ENCODE measurements around the gene CPA1. TPM values are rescaled to one million over a fixed set of nuclear protein-coding genes. Genes with fewer than 3 reads are reported as not detected.
A peak's percentile ranks its signal among the peaks of the same experiment; 100 is the strongest.

CPA1 gene
- total and polyA plus RNA-seq, 9 of the 15 experiments (the other 6 are each of a cell fraction or from before 2014, with no cell fraction given): 6.5 TPM; not detected in 8

DNA sequence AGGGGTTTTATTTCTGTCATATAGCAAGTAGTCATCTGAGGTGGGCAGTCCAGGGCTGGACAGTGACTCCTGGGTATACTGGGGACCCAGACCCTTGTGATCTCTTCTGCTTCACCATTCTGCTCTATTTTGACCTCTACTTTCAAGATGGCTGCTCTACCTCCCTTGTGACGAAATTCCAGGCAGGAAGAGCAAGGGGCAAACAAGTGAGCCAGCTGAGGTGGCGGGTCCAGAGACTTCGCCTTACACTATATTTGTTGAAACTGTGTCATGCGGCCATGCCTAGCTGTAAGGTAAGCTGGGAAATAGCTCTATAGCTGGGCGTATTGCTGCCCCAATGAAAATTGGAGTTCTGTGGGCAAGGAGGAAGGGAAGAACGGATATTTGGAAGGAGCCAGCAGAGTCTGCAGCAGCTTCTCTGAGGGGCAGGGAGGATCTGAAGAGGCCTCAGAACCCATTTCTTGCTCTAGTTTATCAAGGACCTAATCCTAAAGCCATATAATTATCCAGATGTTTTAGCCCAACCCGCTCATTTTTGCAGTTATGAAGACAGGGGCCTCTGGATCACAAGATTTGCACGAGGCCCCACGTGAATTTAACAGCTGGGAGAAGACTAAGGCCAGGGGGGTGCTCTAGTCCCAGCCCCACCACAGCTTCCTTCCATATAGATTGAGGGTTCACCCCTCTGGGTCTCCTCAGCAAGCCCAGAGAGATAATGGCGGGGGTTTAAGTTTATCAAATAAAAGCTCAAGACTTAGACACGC is 7.7 kb upstream of the CPA1 start:
- no peak overlapping the region for H3K27ac ChIP-seq (ENCODE audit: extremely low read depth, low read depth, low read length)
- TF ChIP-seq, protein P1, sequence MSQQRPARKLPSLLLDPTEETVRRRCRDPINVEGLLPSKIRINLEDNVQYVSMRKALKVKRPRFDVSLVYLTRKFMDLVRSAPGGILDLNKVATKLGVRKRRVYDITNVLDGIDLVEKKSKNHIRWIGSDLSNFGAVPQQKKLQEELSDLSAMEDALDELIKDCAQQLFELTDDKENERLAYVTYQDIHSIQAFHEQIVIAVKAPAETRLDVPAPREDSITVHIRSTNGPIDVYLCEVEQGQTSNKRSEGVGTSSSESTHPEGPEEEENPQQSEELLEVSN (IDR thresholded peaks at IDR 0.05; ENCODE audit: borderline replicate concordance in 1 of 2, extremely low read depth in 1 of 2, insufficient read depth in 1 of 2, insufficient read length in 1 of 2, low read depth in 1 of 2, low read length in 1 of 2, poor library complexity in 1 of 2, severe bottlenecking in 1 of 2): peak in 1 of 2 experiments; percentile 36
- TF ChIP-seq, protein P2, sequence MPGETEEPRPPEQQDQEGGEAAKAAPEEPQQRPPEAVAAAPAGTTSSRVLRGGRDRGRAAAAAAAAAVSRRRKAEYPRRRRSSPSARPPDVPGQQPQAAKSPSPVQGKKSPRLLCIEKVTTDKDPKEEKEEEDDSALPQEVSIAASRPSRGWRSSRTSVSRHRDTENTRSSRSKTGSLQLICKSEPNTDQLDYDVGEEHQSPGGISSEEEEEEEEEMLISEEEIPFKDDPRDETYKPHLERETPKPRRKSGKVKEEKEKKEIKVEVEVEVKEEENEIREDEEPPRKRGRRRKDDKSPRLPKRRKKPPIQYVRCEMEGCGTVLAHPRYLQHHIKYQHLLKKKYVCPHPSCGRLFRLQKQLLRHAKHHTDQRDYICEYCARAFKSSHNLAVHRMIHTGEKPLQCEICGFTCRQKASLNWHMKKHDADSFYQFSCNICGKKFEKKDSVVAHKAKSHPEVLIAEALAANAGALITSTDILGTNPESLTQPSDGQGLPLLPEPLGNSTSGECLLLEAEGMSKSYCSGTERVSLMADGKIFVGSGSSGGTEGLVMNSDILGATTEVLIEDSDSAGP (CRISPR knock-in tag; IDR thresholded peaks at IDR 0.05): no peak
- TF ChIP-seq HCFC1 (IDR thresholded peaks at IDR 0.05; ENCODE audit: low read depth, low read length) (no peak), SAFB (IDR thresholded peaks at IDR 0.05; ENCODE audit: borderline replicate concordance, low read depth, low read length) (no peak)
- TF ChIP-seq, protein P3, sequence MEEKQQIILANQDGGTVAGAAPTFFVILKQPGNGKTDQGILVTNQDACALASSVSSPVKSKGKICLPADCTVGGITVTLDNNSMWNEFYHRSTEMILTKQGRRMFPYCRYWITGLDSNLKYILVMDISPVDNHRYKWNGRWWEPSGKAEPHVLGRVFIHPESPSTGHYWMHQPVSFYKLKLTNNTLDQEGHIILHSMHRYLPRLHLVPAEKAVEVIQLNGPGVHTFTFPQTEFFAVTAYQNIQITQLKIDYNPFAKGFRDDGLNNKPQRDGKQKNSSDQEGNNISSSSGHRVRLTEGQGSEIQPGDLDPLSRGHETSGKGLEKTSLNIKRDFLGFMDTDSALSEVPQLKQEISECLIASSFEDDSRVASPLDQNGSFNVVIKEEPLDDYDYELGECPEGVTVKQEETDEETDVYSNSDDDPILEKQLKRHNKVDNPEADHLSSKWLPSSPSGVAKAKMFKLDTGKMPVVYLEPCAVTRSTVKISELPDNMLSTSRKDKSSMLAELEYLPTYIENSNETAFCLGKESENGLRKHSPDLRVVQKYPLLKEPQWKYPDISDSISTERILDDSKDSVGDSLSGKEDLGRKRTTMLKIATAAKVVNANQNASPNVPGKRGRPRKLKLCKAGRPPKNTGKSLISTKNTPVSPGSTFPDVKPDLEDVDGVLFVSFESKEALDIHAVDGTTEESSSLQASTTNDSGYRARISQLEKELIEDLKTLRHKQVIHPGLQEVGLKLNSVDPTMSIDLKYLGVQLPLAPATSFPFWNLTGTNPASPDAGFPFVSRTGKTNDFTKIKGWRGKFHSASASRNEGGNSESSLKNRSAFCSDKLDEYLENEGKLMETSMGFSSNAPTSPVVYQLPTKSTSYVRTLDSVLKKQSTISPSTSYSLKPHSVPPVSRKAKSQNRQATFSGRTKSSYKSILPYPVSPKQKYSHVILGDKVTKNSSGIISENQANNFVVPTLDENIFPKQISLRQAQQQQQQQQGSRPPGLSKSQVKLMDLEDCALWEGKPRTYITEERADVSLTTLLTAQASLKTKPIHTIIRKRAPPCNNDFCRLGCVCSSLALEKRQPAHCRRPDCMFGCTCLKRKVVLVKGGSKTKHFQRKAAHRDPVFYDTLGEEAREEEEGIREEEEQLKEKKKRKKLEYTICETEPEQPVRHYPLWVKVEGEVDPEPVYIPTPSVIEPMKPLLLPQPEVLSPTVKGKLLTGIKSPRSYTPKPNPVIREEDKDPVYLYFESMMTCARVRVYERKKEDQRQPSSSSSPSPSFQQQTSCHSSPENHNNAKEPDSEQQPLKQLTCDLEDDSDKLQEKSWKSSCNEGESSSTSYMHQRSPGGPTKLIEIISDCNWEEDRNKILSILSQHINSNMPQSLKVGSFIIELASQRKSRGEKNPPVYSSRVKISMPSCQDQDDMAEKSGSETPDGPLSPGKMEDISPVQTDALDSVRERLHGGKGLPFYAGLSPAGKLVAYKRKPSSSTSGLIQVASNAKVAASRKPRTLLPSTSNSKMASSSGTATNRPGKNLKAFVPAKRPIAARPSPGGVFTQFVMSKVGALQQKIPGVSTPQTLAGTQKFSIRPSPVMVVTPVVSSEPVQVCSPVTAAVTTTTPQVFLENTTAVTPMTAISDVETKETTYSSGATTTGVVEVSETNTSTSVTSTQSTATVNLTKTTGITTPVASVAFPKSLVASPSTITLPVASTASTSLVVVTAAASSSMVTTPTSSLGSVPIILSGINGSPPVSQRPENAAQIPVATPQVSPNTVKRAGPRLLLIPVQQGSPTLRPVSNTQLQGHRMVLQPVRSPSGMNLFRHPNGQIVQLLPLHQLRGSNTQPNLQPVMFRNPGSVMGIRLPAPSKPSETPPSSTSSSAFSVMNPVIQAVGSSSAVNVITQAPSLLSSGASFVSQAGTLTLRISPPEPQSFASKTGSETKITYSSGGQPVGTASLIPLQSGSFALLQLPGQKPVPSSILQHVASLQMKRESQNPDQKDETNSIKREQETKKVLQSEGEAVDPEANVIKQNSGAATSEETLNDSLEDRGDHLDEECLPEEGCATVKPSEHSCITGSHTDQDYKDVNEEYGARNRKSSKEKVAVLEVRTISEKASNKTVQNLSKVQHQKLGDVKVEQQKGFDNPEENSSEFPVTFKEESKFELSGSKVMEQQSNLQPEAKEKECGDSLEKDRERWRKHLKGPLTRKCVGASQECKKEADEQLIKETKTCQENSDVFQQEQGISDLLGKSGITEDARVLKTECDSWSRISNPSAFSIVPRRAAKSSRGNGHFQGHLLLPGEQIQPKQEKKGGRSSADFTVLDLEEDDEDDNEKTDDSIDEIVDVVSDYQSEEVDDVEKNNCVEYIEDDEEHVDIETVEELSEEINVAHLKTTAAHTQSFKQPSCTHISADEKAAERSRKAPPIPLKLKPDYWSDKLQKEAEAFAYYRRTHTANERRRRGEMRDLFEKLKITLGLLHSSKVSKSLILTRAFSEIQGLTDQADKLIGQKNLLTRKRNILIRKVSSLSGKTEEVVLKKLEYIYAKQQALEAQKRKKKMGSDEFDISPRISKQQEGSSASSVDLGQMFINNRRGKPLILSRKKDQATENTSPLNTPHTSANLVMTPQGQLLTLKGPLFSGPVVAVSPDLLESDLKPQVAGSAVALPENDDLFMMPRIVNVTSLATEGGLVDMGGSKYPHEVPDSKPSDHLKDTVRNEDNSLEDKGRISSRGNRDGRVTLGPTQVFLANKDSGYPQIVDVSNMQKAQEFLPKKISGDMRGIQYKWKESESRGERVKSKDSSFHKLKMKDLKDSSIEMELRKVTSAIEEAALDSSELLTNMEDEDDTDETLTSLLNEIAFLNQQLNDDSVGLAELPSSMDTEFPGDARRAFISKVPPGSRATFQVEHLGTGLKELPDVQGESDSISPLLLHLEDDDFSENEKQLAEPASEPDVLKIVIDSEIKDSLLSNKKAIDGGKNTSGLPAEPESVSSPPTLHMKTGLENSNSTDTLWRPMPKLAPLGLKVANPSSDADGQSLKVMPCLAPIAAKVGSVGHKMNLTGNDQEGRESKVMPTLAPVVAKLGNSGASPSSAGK (IDR thresholded peaks at IDR 0.05): peak; percentile 55

More for the DNA sequence above, 7.7 kb upstream of the CPA1 start:
- Histone ChIP-seq H3K27me3 (ENCODE audit: control insufficient read depth in 2 of 2, insufficient read depth in 2 of 2, low read length in 2 of 2) (peaks cover 0 to 4% of the 10 kb centered on the region in 2 experiments; a peak in 1 of 5 replicates), H3K9me3 (replicated peaks; ENCODE audit: control insufficient read depth, insufficient read depth, low read depth, low read length) (0 out of 2 replicates have a peak, but pooled peaks cover 3% of the 10 kb centered on the region), H3K36me3 (ENCODE audit: control insufficient read depth, insufficient read depth, low read length) (no peaks in the 10 kb centered on the region), H3K9ac (ENCODE audit: insufficient read depth in 1 of 2, low read depth in 2 of 2, low read length in 2 of 2) (no peak overlapping the region), H3K4me3 (no peak overlapping the region), H3K4me1 (replicated peaks in 1 of 2; ENCODE audit: control insufficient read depth in 2 of 2, insufficient read depth in 2 of 2, low read length in 2 of 2) (peaks cover 9 to 11% of the 10 kb centered on the region in 2 experiments), H4K20me1 (replicated peaks; ENCODE audit: control insufficient read depth, insufficient read depth, low read length) (no peaks in the 10 kb centered on the region), H3K9me1 (ENCODE audit: control insufficient read depth, insufficient read depth, low read length) (no peaks in the 10 kb centered on the region), H2AFZ (ENCODE audit: low read depth, low read length) (peak overlapping the region; percentile 84), H3K4me2 (ENCODE audit: insufficient read depth, low read length) (no peak overlapping the region), H3K79me2 (ENCODE audit: control insufficient read depth, insufficient read depth, low read length) (no peaks in the 10 kb centered on the region)
- intact Hi-C loops (cut with micrococcal nuclease) (no loop called here), in situ Hi-C loops (cut with MboI) (no loop called here)
- 47% methylated on average over 11 of the region's 11 CpGs for WGBS (ENCODE audit: insufficient coverage, low coverage, missing lambda C conversion rate)
- no peak for FAIRE-seq
- DNase-seq (ENCODE audit: extremely low read depth in 1 of 4, low spot score in 3 of 4): no peak
- ChIA-PET CTCF (ENCODE audit: low intra/inter-chr PET ratio) (no interaction called here), POLR2A (interaction anchor here (0.5 to 1.6 kb wide), 2 partner anchors 8 to 122 kb away, joined by 3 to 4 read pairs; partner anchors contain the start of gene CPA1)
- BruUV-seq (replicated peaks): no TSS peak
- ATAC-seq: no peak

Measured in K562 (cell line).